ENCODE results near the gene KCNQ5.

DNA sequence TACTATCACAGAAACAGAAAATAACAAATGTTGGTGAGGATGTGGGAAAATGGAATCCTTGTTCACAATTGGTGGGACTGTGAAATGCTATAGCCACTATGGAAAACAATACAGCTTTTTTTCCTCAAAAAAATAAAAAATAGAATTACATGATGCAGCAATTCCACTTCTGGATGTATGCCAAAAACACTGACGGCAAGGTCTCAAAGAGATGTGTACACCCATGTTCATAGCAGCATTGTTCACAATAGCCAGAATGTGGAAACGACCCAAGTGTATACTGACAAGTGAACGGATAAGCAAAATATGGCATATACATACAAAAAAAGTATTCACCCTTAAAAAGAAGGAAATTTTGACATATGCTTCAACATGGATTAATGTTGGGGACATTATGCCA lies 390.1 kb downstream of the KCNQ5 start:
- TF ChIP-seq POLR2A (IDR thresholded peaks at IDR 0.05) = no peak
- TF ChIP-seq, protein P1, sequence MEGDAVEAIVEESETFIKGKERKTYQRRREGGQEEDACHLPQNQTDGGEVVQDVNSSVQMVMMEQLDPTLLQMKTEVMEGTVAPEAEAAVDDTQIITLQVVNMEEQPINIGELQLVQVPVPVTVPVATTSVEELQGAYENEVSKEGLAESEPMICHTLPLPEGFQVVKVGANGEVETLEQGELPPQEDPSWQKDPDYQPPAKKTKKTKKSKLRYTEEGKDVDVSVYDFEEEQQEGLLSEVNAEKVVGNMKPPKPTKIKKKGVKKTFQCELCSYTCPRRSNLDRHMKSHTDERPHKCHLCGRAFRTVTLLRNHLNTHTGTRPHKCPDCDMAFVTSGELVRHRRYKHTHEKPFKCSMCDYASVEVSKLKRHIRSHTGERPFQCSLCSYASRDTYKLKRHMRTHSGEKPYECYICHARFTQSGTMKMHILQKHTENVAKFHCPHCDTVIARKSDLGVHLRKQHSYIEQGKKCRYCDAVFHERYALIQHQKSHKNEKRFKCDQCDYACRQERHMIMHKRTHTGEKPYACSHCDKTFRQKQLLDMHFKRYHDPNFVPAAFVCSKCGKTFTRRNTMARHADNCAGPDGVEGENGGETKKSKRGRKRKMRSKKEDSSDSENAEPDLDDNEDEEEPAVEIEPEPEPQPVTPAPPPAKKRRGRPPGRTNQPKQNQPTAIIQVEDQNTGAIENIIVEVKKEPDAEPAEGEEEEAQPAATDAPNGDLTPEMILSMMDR (IDR thresholded peaks at IDR 0.05) = no peak

Data from thyroid gland (tissue), 4 donors.